ENCODE measurements around the gene GSG1L.

GSG1L gene

GRCh38 chr16:28025631-28026030 lies 37.9 kb downstream of the GSG1L start:
- no peak for DNase-seq

DNA sequence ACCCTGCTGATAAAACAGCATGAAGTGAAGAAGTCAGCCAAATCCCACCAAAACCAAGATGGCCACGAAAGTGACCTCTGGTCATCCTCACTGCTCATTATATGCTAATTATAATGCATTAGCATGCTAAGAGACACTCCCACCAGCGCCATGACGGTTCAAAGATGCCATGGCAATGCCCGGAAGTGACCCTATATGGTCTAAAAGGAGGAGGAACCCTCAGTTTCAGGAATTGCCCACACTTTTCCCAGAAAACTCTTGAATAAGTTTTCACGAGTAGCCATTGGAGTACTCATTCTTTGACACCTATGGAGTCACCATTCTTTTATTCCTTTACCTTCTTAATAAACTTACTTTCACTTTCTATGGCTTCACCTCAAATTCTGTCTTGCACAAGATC lies 44.3 kb downstream of the GSG1L start:
- DNase-seq: no peak

GRCh38 chr16:28014851-28015250 lies 48.7 kb downstream of the GSG1L start:
- DNase-seq: no peak

DNA sequence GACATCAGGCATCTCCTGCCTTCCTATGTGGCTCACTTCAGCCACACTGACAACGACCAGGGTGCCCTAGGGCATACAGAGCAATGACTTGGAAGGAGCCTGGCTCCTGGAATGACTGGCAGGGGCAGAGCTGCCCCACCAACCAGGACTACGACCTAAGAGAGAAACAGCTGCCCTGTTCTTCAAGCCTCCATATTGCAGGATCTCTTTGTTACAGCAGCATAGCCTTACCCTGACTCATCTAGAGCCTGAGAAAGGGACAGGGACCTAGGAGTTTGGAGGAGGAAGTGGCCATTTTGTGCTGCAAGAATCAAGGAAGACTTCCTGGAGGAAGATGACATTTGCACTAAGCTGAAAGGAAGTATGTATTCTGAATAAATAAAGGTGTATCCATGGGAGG lies 49.6 kb downstream of the GSG1L start:
- DNase-seq: no peak

DNA sequence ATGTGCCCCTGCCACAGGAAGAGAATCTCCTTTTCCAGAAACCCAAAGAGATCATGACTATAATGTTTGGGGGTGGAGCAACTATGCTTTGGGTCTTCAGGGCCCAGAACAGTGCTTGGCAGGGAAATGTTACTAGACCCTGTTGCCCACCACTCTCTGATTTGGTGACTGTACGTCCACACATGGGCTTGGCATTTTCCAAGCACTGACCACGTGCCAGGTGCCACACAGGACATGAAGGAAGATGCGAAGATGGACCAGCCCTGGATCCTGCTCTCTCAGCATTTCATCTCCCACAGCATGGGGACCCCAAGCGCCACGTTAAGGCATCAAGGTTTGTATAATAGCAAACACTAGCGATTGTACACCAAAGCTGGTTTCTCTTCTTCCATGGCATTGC lies 50.1 kb downstream of the GSG1L start:
- no peak for DNase-seq

GRCh38 chr16:28011971-28012445 lies 51.5 kb downstream of the GSG1L start:
- peak; percentile 43 for DNase-seq

DNA sequence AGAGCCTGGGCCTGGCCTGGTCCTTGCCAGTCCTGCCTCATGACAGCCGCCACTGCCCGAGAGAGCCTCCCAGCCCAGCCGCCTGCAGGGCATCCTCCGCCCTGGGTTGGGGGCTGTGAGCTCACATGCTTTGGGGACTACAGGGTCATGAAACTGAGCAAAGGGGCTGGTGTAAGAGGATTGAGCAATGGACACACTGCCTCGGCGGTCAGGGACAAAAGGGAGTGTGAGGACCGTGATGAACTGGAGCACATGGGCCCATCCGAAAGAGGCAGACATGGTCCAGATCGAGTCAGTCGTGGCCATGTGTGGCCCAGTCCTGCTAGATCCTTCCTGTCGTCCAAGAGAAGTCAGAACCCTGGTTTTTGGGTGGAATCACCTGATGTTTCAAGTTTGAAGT lies 52.3 kb downstream of the GSG1L start:
- DNase-seq: peak; percentile 32

GRCh38 chr16:28010671-28011070 lies 52.8 kb downstream of the GSG1L start:
- no peak for DNase-seq

- DNase-seq: no peak
Observed at GRCh38 chr16:28009586-28010373, 53.7 kb downstream of the GSG1L start.

- DNase-seq: no peak
Observed at GRCh38 chr16:28003923-28004322, 59.6 kb downstream of the GSG1L start.

GRCh38 chr16:28003021-28003865 lies 60.3 kb downstream of the GSG1L start:
- no peak for DNase-seq

- DNase-seq: no peak
Observed at GRCh38 chr16:28001642-28002041, 61.9 kb downstream of the GSG1L start.

DNA sequence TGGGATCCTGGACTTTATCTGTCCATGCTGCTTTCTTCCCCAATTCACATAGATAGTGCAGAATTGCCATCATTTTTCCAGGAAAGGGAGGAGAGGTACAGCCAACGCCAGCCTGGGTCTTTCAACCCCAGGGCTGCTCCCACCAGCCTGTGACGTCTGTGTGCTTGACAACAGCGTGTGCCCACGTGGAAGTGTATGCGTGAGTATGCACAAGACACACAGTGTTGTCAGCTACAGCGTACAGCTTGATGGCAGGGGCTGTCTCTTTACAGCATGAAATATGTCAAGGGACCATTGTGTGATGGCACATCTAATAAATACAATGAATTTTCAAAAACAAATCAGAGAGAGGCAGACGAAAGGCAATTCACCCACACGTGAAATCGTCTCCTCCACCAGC lies 62.3 kb downstream of the GSG1L start:
- DNase-seq: no peak

DNA sequence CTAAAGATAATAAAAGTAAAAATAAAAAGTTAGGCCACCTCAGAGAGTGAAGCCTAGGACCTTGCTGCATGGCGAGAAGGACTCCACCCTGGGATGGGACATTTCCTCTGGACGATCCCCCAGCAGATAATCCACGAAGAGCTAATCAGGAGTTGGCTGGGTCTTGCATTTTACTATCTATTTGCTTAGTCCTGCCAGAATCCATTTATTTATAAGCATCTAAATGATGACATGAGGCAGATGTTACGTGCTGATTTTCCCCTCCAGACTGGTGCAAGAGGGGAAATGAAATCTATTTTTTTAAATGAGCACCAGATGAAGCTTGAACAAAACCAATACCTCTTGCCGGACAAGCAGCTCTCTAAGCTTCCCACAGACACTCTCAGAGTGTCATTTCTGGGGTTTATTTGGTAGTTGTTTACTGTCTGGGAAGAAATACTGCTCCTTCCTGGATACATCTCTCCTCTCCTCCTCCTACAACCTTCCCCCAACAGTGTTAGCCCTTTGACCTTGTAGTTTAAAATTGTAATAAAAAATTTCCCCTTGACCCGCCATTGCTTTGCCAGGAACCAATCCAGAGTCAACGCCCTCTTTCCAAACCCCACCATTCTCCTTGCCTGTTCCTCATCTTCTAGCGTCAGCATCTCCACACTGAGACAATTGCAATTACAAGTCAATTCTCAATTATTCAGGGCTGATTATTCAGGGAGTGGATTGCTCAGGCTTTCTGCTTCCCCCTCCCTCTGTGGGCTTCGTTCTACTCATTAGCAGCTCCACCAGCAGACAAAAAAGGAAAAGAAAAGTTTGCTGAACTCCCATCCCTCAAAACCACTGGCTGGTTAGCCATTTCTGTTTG lies 63.0 kb downstream of the GSG1L start:
- no peak for DNase-seq

- no peak for DNase-seq
Observed at GRCh38 chr16:27999687-28000086, 63.8 kb downstream of the GSG1L start.

DNA sequence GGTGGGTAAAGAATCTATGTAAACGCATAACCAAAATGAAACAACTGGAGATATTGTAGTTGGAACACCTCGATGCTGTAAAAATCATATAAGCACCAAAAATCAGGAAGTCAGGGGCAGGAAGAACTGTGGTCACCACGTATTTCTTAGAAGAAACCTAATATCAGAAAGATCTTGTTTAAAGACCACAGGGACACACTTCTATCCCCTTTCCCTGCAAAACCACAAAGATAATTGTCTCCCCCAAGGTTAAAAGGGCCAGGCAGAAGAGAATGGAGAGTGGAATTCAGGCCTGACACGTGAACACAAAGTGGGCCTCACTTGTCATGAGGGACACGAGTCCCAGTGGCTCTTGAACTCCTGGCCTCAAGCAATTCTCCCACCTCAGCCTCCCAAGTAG lies 68.1 kb downstream of the GSG1L start:
- no peak for DNase-seq

- DNase-seq: no peak
Observed at GRCh38 chr16:27994686-27995085, 68.8 kb downstream of the GSG1L start.

DNA sequence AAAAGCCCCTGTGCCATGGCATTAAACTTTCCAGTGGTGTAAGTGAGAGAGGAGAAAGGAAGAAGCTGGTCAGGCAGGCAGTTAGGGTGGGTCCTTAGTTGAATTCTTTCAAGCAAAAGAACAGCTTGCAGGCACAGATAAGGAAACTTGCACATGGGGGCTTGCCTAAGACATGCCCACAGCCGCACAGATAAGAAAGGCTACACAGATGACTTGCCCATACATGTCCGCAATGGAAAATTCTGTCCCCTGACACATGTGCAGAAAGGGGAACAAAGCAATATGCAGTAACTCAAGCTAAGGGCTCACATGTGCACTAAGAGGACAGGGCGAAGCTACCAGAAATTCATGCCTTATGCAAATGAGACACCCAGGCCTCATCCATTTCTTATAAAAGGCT lies 69.9 kb downstream of the GSG1L start:
- DNase-seq: no peak

DNA sequence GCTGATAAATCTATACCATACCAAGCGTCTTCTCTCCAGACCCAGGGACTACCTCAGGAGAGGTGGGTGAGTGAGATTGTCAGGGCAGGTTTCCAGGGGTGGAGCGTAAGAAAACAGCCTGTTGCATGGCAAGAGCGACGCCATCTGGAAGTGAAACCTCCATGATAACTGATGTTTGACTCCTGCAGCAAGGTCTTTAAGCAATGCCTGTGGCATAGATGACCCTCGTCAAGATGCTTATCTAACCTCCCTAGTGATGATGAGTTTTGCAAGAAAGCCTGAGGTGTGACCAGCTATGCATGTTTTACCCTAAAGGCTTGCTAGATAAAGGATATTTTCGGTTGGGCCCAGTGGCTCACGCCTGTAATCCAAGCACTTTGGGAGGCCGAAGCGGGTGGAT lies 71.6 kb downstream of the GSG1L start:
- DNase-seq: no peak

GRCh38 chr16:27985981-27986380 lies 77.5 kb downstream of the GSG1L start:
- DNase-seq: no peak

GRCh38 chr16:27984121-27984520 lies 79.4 kb downstream of the GSG1L start:
- no peak for DNase-seq

DNA sequence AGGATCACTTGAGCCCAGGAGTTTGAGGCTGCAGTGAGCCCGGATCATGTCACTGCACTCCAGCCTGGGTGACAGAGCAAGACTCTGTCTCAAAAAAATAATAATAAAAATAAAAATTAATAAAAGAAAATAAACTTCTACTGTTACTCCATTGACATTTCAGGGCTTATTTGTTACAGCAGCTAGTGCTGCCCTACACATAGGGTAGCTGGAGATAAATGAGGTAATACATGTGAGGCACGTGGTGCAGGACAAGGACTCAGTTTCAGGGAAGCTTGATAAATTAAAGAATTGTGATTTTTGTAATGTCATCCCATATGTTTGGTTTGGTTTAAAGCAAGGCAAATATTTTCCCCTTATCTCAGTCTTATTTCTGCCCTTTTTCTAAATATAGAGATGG lies 80.3 kb downstream of the GSG1L start:
- DNase-seq: no peak

GRCh38 chr16:27982184-27982583 lies 81.3 kb downstream of the GSG1L start:
- DNase-seq: no peak

Measured in right kidney (tissue), 1 donor.